Kidney epithelial cell (primary cell): ENCODE measurements around the gene SLA2. TPM values are rescaled to one million over a fixed set of nuclear protein-coding genes. Genes with fewer than 3 reads are reported as not detected.

Experiments
- DNase-seq: peaks from one replicate; pipeline ENCODE4 v3.0.0-alpha.2; 2010; ENCODE audit warnings: low read depth
- H3K27me3 ChIP-seq: 2 replicates; pipeline ENCODE4 v1.6.0; 2011; ENCODE audit warnings: low read length; ENCODE audit not compliant: control insufficient read depth, insufficient read depth
- H3K36me3 ChIP-seq: 2 replicates; pipeline ENCODE4 v1.5.1; 2011; ENCODE audit warnings: low read length; ENCODE audit not compliant: control insufficient read depth, insufficient read depth
- H3K4me3 ChIP-seq: 2 replicates; pipeline ENCODE4 v1.5.1; 2011; ENCODE audit warnings: low read depth, mild to moderate bottlenecking, control low read depth, low read length
- total RNA-seq: library from RNA; depleted of rRNA; stranded (reverse); fragments of >200 nt; gene quantifications from 2 replicates; pipeline ENCODE4 v1.2.3, GENCODE V29; 2015
- TF ChIP-seq, protein P1 (sequence below): IDR thresholded peaks from 2 replicates; pipeline ENCODE4 v1.5.1; 2011; ENCODE audit warnings: mild to moderate bottlenecking, moderate library complexity, low read length, control low read depth, inconsistent platforms; ENCODE audit not compliant: insufficient read depth, poor library complexity, severe bottlenecking

SLA2 gene
- total RNA-seq, 1 donor from 2014 or later, result 0.08 TPM

DNA sequence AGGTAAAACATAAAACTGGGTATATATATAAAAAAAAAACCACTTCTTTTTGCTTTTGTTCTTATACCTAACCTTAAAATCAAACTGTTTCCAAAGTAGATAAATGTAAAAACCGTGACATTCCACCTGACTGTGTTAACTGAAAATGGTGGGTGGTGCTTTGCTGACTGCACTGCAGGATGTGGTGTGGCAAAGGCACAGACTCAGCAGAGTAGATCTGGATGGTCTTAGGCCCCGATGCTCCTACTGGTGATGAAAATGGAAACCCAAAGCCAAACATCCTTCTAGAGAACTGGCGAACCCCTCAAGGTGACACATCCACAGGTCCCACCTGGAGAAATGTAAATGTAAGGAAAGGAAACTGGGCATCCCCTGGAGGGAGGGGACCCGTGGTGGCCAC, 63.7 kb downstream of the SLA2 start:
- H3K27me3 ChIP-seq, result no peaks in the 10 kb centered on the region
- no peak for DNase-seq
- H3K36me3 ChIP-seq, result no peaks in the 10 kb centered on the region
- no peak overlapping the region for H3K4me3 ChIP-seq
- TF ChIP-seq, protein P1, sequence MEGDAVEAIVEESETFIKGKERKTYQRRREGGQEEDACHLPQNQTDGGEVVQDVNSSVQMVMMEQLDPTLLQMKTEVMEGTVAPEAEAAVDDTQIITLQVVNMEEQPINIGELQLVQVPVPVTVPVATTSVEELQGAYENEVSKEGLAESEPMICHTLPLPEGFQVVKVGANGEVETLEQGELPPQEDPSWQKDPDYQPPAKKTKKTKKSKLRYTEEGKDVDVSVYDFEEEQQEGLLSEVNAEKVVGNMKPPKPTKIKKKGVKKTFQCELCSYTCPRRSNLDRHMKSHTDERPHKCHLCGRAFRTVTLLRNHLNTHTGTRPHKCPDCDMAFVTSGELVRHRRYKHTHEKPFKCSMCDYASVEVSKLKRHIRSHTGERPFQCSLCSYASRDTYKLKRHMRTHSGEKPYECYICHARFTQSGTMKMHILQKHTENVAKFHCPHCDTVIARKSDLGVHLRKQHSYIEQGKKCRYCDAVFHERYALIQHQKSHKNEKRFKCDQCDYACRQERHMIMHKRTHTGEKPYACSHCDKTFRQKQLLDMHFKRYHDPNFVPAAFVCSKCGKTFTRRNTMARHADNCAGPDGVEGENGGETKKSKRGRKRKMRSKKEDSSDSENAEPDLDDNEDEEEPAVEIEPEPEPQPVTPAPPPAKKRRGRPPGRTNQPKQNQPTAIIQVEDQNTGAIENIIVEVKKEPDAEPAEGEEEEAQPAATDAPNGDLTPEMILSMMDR, result no peak

GRCh38 chr20:36579996-36580545, 65.9 kb downstream of the SLA2 start:
- TF ChIP-seq, protein P1, result no peak
- Histone ChIP-seq H3K27me3 (no peaks in the 10 kb centered on the region), H3K36me3 (no peaks in the 10 kb centered on the region), H3K4me3 (no peak overlapping the region)
- peak; percentile 71 for DNase-seq

DNA sequence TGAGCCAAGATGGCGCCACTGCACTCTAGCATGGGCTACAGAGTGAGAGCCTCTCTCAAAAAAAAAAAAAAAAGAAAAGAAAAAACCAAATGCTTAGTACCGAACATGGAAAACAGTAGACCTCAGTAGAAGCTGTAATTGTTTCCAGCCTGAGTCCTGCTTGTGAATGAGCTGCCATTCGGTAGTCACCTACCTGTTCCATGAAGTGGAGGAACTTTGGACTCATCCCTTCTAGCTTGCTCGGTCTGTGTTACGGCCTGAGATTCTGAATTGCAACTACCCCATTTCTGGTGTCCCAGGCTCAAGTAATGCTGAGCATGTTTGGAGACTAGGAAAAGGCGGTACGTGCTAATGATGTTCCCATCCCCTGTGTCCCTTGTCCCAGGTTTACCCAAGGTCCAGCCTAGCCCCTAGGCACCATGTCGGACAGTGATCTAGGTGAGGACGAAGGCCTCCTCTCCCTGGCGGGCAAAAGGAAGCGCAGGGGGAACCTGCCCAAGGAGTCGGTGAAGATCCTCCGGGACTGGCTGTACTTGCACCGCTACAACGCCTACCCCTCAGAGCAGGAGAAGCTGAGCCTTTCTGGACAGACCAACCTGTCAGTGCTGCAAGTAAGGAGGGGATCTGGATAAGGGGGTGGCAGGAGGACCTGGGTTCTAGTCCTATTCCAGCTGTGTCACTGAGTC, 67.5 kb downstream of the SLA2 start:
- no peak for DNase-seq
- no peaks in the 10 kb centered on the region for H3K27me3 ChIP-seq
- H3K4me3 ChIP-seq, result no peak overlapping the region
- H3K36me3 ChIP-seq, result no peaks in the 10 kb centered on the region
- TF ChIP-seq, protein P1, result no peak

GRCh38 chr20:36576081-36576445, 69.9 kb downstream of the SLA2 start:
- Histone ChIP-seq H3K4me3 (no peak overlapping the region), H3K36me3 (no peaks in the 10 kb centered on the region)

GRCh38 chr20:36574366-36575135, 71.4 kb downstream of the SLA2 start:
- DNase-seq, result no peak
- TF ChIP-seq, protein P1, result no peak
- Histone ChIP-seq H3K27me3 (no peaks in the 10 kb centered on the region), H3K36me3 (no peaks in the 10 kb centered on the region), H3K4me3 (peak overlapping the region; percentile 81)

More at GRCh38 chr20:36576081-36576445, 69.9 kb downstream of the SLA2 start:
- no peaks in the 10 kb centered on the region for H3K27me3 ChIP-seq
- TF ChIP-seq, protein P1, result no peak
- no peak for DNase-seq
